Sigmoid colon (tissue), 7 donors: ENCODE data around the gene GLIS1. TPM values are rescaled to one million over a fixed set of nuclear protein-coding genes. Genes with fewer than 3 reads are reported as not detected.

ENCODE experiments used
- DNase-seq: peaks from one replicate; pipeline ENCODE4 v3.0.0-alpha.2; 2019
- H3K27ac ChIP-seq, 4 donors: fragments of 200-600 bp; sonication (generic); one replicate each; pipeline ENCODE4 v1.5.1; 2016 to 2019; ENCODE audit warnings: mild to moderate bottlenecking in 1 of 4
- H3K27me3 ChIP-seq, 3 donors: fragments of 200-600 bp; sonication (generic); one replicate each; pipeline ENCODE4 v1.5.1; 2019; ENCODE audit warnings: mild to moderate bottlenecking in 1 of 3
- H3K36me3 ChIP-seq, 4 donors: fragments of 200-600 bp; sonication (generic); one replicate each; pipeline ENCODE4 v1.5.1; 2016 to 2019
- H3K4me1 ChIP-seq, 4 donors: fragments of 200-600 bp; sonication (generic); one replicate each; pipeline ENCODE4 v1.5.1; 2017 to 2019
- H3K4me3 ChIP-seq, 4 donors: fragments of 200-600 bp; sonication (generic); one replicate each; pipeline ENCODE4 v1.5.1; 2017 to 2019; ENCODE audit warnings: mild to moderate bottlenecking in 2 of 4, moderate library complexity in 1 of 4
- H3K9me3 ChIP-seq, 4 donors: fragments of 200-600 bp in 3 of 4; sonication (generic) in 3 of 4; one replicate each; pipeline versions ENCODE4 v1.5.1 to v1.6.1; 2013 to 2019
- CTCF ChIP-seq, 4 experiments: fragments of 450-650 bp in 3 of 4; fragments of 200-600 bp in 1 of 4; IDR thresholded peaks; one replicate each; pipeline ENCODE4 v1.5.1; 2016 to 2019; ENCODE audit warnings: antibody characterized with exemption in 4 of 4, mild to moderate bottlenecking in 3 of 4, moderate library complexity in 2 of 4
- EP300 ChIP-seq, 4 donors: sonication (generic); formaldehyde crosslinking; IDR thresholded peaks; one replicate each; pipeline ENCODE4 v1.6.1; 2017; ENCODE audit warnings: antibody characterized with exemption in 4 of 4
- POLR2A ChIP-seq, 2 donors: fragments of 450-650 bp; IDR thresholded peaks; one replicate each; pipeline ENCODE4 v1.6.1; 2016; ENCODE audit warnings: antibody characterized with exemption in 2 of 2, mild to moderate bottlenecking in 2 of 2, moderate library complexity in 2 of 2
- POLR2AphosphoS5 ChIP-seq, 4 donors: sonication (generic); formaldehyde crosslinking; IDR thresholded peaks; one replicate each; pipeline ENCODE4 v1.6.1; 2017; ENCODE audit warnings: antibody characterized with exemption in 4 of 4
- WGBS, 2 donors: extraction: QIAGEN DNeasy Blood & Tissue Kit; methylation state at CpG; one replicate each; pipeline ENCODE4 v1.1.7; 2013; 5-methylcytosine and 5-hydroxymethylcytosine counted together
- intact Hi-C: fragments of 100-400 bp; cut with DNase I; formaldehyde crosslinking; loops from one replicate; pipeline ENCODE4 v1.15.1; 2023
- polyA plus RNA-seq, 3 donors: library from polyadenylated mRNA; stranded (reverse); fragments of 200-250 nt; gene quantifications; one replicate each; pipeline ENCODE4 v1.2.3, GENCODE V29; 2013
- total RNA-seq, 4 donors: library from RNA; depleted of rRNA; stranded (reverse); fragments of >200 nt; gene quantifications; one replicate each; pipeline ENCODE4 v1.1.0, GENCODE V29; 2016
- donor health status: healthy with polysubstance abuse.
- donor health status: Bipolar disorder and iron deficiency.
- donor health status: healthy.

The GLIS1 gene
- total and polyA plus RNA-seq, 7 donors, result 0.16 to 0.83 (median 0.32) TPM; not detected in 4

- no peak overlapping the region for H3K4me3 ChIP-seq
- no peaks in the 10 kb centered on the region for H3K4me1 ChIP-seq
- WGBS, 2 donors, result 90 to 92% methylated on average over 11 of the region's 11 CpGs
- intact Hi-C loops, result no loop called here
- no peaks in the 10 kb centered on the region for H3K9me3 ChIP-seq
- no peak for DNase-seq
- H3K27ac ChIP-seq, result no peak overlapping the region
- no peaks in the 10 kb centered on the region for H3K36me3 ChIP-seq
- TF ChIP-seq CTCF (IDR thresholded peaks at IDR 0.05) (no peak), EP300 (IDR thresholded peaks at IDR 0.05) (no peak), POLR2A (IDR thresholded peaks at IDR 0.05) (no peak), POLR2AphosphoS5 (IDR thresholded peaks at IDR 0.05) (no peak)
- H3K27me3 ChIP-seq, result peaks cover 0 to 6% (median 0%) of the 10 kb centered on the region in 3 donors
These were observed 42.4 kb downstream of the GLIS1 start for GRCh38 chr1:53696571-53696970.

GRCh38 chr1:53696051-53696450, 42.9 kb downstream of the GLIS1 start:
- 91 to 94% methylated on average over 5 of the region's 5 CpGs for WGBS, 2 donors
- intact Hi-C loops, result no loop called here
- Histone ChIP-seq H3K4me1 (no peaks in the 10 kb centered on the region), H3K4me3 (no peak overlapping the region), H3K9me3 (no peaks in the 10 kb centered on the region), H3K27me3 (peaks cover 0 to 7% (median 2%) of the 10 kb centered on the region in 3 donors), H3K27ac (no peak overlapping the region), H3K36me3 (no peaks in the 10 kb centered on the region)
- no peak for DNase-seq
- no peak for TF ChIP-seq CTCF (IDR thresholded peaks at IDR 0.05)
- TF ChIP-seq POLR2A (IDR thresholded peaks at IDR 0.05), result no peak
- TF ChIP-seq EP300 (IDR thresholded peaks at IDR 0.05), result no peak
- no peak for TF ChIP-seq POLR2AphosphoS5 (IDR thresholded peaks at IDR 0.05)

DNA sequence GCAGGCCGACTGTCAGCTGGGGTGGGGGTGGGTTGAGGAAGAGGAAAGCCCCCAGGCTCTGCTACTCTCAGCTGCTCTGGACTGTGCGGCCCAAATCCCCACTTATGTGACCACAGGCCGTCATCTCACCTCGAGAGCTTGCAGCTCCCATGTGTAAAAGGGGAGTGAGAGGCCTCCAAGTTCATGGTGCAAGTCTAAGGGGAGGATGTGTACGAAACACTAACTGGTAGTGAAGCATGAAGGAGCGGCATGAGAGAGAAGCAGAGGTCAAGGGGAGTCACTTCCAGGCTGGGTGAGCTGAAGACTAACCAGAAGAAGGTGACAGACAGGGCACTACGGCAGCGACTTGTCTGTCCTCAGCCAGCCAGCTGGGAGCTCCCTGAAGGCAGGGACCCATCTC, 43.8 kb downstream of the GLIS1 start:
- intact Hi-C loops, result no loop called here
- WGBS, 2 donors, result 82 to 87% methylated on average over 8 of the region's 8 CpGs
- no peaks in the 10 kb centered on the region for H3K4me1 ChIP-seq
- no peaks in the 10 kb centered on the region for H3K36me3 ChIP-seq
- H3K27me3 ChIP-seq, result peaks cover 0 to 9% (median 7%) of the 10 kb centered on the region in 3 donors
- DNase-seq, result no peak
- no peak for TF ChIP-seq POLR2AphosphoS5 (IDR thresholded peaks at IDR 0.05)
- no peak for TF ChIP-seq CTCF (IDR thresholded peaks at IDR 0.05)
- no peak for TF ChIP-seq EP300 (IDR thresholded peaks at IDR 0.05)
- TF ChIP-seq POLR2A (IDR thresholded peaks at IDR 0.05), result no peak
- no peak overlapping the region for H3K4me3 ChIP-seq
- H3K9me3 ChIP-seq, result no peaks in the 10 kb centered on the region
- no peak overlapping the region for H3K27ac ChIP-seq

- Histone ChIP-seq H3K36me3 (no peaks in the 10 kb centered on the region), H3K4me1 (no peaks in the 10 kb centered on the region), H3K4me3 (no peak overlapping the region), H3K27me3 (peaks cover 0 to 13% (median 7%) of the 10 kb centered on the region in 3 donors), H3K27ac (no peak overlapping the region), H3K9me3 (no peaks in the 10 kb centered on the region)
- DNase-seq, result no peak
- intact Hi-C loops, result no loop called here
- TF ChIP-seq EP300 (IDR thresholded peaks at IDR 0.05), result no peak
- TF ChIP-seq POLR2AphosphoS5 (IDR thresholded peaks at IDR 0.05), result no peak
- TF ChIP-seq CTCF (IDR thresholded peaks at IDR 0.05), result no peak
- TF ChIP-seq POLR2A (IDR thresholded peaks at IDR 0.05), result no peak
- WGBS, 2 donors, result 92 to 95% methylated on average over 10 of the region's 10 CpGs
These were observed 44.3 kb downstream of the GLIS1 start for GRCh38 chr1:53694718-53695091.
